K562 (cell line): ENCODE data around the gene SEPTIN1. TPM values are rescaled to one million over a fixed set of nuclear protein-coding genes. Genes with fewer than 3 reads are reported as not detected.

Experiments
- BRF2 ChIP-seq: IDR thresholded peaks from 3 replicates; pipeline ENCODE4 v1.6.1; 2011; ENCODE audit warnings: borderline replicate concordance, mild to moderate bottlenecking; ENCODE audit not compliant: insufficient read length, insufficient read depth
- E2F3 ChIP-seq: fragments of 250-450 bp; sonication (Bioruptor Pico); IDR thresholded peaks from 2 replicates; pipeline ENCODE4 v1.4.0; 2020; ENCODE audit warnings: mild to moderate bottlenecking
- GATAD2A ChIP-seq: fragments of 450-650 bp; IDR thresholded peaks from 2 replicates; pipeline ENCODE4 v1.6.1; 2017
- HMGN3 ChIP-seq: IDR thresholded peaks from 2 replicates; pipeline ENCODE4 v1.6.1; 2011; ENCODE audit warnings: borderline replicate concordance, low read depth, mild to moderate bottlenecking, mixed read lengths, low read length; ENCODE audit not compliant: insufficient read length; ENCODE audit errors: extremely low read depth
- RFX7 ChIP-seq: fragments of 250-450 bp; sonication (Bioruptor Pico); IDR thresholded peaks from 2 replicates; pipeline ENCODE4 v1.5.1; 2021; ENCODE audit warnings: mild to moderate bottlenecking
- ZBTB17 ChIP-seq: fragments of 450-650 bp; formaldehyde crosslinking; IDR thresholded peaks from 2 replicates; pipeline ENCODE4 v1.4.0; 2020; ENCODE audit warnings: mild to moderate bottlenecking
- ZBTB9 ChIP-seq: fragments of 450-650 bp; formaldehyde crosslinking; IDR thresholded peaks from 2 replicates; pipeline ENCODE4 v1.4.0; 2020; ENCODE audit warnings: mild to moderate bottlenecking, moderate library complexity
- ZFX ChIP-seq: sonication (generic); formaldehyde crosslinking; IDR thresholded peaks from 2 replicates; pipeline ENCODE4 v1.8.0; 2022; ENCODE audit warnings: mild to moderate bottlenecking, missing genetic modification reagents, moderate library complexity
- polyA plus RNA-seq, 8 experiments: library from polyadenylated mRNA; depleted of rRNA in 4 of 8; stranded (reverse) in 5 of 8; unstranded in 3 of 8; fragments of >200 nt; fragmentation: Nextera tagmentation in 2 of 8; fragmentation: Illumina TruSeq in 1 of 8; extraction: Ambion mirVana in 2 of 8; extraction: Trizol in 1 of 8; gene quantifications; 2 replicates each; pipeline versions ENCODE4 v1.2.1 to v1.2.3, GENCODE V29; 2011 to 2014; ENCODE audit warnings: inconsistent platforms in 1 of 8, missing spikeins in 1 of 8
- total RNA-seq, 7 experiments: library from RNA; depleted of rRNA in 6 of 7; stranded (reverse); fragments of >200 nt in 6 of 7; fragmentation: Illumina TruSeq in 2 of 7; extraction: Trizol in 2 of 7; gene quantifications; 2 replicates each; pipeline versions ENCODE4 v1.2.1 to v1.2.3, GENCODE V29; 2011 to 2021; ENCODE audit warnings: low replicate concordance in 1 of 7

Gene SEPTIN1
- total and polyA plus RNA-seq, 9 of the 15 experiments (the other 6 are each of a cell fraction or from before 2014, with no cell fraction given), result 0.23 to 5.6 (median 1.7) TPM; not detected in 1

- TF ChIP-seq GATAD2A (no peak), ZBTB17 (no peak), HMGN3 (no peak), ZBTB9 (CRISPR knock-in tag) (no peak), RFX7 (CRISPR knock-in tag) (no peak), E2F3 (no peak), ZFX (CRISPR knock-in tag) (peak; percentile 35; the same call in 1 of the 2 replicates), BRF2 (no peak)
These were observed at the start of gene SEPTIN1 (continued) for GRCh38 chr16:30382111-30382881.
